Medulla oblongata (tissue), 1 donor: ENCODE results near the gene STAT2.
"Not testable (repeated sequence)": the region's sequence is repeated elsewhere in the genome, so short reads cannot be mapped to it uniquely, and the experiment has no call there.

ENCODE experiments used
- DNase-seq: peaks from one replicate; pipeline ENCODE4 v3.0.0-alpha.2; 2015; ENCODE audit errors: extremely low spot score

Gene STAT2

DNA sequence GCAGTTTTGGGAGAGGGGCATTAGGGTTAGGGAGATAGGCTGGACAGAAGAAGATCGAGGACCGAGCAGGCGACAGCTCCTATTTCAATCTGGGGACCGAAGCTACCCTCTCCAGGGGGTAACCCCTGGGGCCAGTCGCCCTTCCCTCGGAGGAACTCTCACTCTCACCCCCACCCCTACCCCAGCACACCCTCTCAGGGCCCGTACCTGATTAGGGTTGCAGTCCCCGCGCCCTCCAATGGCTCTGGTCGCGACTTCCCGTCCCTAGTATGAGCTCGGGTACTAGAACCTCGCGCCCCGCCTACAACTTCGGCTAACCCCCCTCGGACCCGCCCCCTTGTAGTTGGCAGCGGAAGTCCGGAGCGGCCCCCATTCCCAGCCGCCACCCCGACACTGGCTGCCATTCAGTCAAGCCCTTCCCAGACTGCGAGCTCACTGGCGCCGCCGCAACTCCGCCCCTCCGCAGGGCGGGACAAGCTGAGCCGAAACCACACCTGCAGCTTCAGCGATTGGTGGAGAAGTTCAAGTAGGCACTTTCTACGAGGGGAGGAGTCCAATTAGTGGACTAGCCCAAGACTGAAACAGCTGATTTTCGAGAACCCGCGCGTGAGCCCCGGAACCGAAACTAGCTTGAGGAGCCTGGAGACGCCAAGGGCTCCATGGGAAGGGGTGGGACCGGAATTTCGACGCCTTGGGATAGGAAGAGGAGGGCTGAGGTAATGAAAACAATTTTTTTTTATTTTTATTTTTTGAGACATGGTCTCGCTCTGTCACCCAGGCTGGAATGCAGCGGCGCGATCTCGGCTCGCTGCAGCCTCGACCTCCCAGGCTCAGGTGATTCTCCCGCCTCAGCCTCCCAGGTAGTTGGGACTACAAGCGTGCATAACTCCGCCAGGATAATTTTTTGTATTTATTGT is at the start of gene STAT2:
Gene STAT2, minus strand, starts transcription at position 257 of the 917 bp plus-strand sequence. CDS start 3,536 bp downstream, outside the sequence.
- peak; percentile 100 for DNase-seq

DNA sequence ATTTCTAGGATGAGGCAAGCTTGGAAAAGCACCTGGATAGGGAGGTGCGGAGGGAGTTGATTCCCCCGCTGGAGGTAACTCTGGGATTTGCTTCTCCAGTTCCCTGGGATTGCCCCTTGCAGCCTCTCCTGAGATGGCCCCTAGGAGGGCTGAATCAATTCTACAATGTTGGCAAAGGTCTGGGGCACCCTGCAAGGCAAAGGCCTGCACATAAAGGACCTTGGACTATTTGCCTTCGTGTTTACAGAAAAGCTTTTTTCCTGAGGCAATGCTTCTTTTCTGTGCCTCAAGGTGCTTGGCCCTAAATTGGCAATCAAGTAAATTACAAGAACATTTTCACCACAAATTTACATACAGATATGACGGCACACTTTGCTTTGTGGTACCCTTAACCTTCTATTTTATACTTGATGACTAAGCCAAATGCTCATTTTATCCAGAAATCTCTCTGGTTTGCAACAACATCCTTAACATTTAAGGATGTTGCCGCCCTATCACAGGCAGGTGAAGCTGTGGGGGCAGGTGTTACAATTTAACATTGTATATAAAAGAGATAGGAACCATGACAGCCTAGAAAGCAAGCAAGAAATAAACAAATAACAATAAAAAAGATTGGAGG is 49.0 kb upstream of the STAT2 start:
- DNase-seq: no peak

GRCh38 chr12:56404227-56404626 is 44.3 kb upstream of the STAT2 start:
- not testable (repeated sequence) for DNase-seq

GRCh38 chr12:56401612-56402011 is 41.7 kb upstream of the STAT2 start:
- DNase-seq: not testable (repeated sequence)

DNA sequence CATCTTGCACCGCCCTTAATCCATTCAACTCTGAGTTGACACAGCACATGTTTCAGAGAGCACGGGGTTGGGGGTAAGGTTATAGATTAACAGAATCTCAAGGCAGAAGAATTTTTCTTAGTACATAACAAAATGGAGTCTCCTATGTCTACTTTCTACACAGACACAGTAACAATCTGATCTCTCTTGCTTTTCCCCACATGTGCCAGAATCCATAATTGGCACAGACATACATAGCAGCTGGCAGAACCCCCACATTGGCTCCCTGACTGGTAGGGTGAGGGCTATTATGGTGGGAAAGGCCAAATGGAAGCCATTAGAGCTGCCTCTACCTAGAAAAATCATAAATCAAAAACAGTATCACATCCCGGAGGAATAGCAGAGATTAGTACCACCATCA is 41.2 kb upstream of the STAT2 start:
- DNase-seq: not testable (repeated sequence)

GRCh38 chr12:56399466-56399865 is 39.6 kb upstream of the STAT2 start:
- DNase-seq: not testable (repeated sequence)

DNA sequence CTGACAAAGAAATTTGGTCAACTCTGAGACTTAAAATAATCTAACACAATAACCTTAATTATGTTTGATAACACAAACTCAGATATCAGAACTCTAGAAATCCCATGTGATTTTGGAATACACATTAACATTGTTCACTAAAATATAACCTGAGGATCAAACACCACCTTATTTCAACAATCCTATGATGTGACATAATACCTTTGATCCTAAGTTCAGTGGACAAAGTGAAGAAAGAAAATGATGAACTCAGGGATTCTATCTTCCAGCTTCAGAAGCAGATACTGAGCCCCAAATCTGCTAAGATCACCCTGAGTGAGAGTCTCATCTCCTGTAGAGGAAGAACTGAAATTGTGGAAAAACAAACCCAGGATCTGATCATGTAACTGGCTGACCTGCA is 38.4 kb upstream of the STAT2 start:
- no peak for DNase-seq

GRCh38 chr12:56392331-56392730 is 32.4 kb upstream of the STAT2 start:
- DNase-seq: no peak

DNA sequence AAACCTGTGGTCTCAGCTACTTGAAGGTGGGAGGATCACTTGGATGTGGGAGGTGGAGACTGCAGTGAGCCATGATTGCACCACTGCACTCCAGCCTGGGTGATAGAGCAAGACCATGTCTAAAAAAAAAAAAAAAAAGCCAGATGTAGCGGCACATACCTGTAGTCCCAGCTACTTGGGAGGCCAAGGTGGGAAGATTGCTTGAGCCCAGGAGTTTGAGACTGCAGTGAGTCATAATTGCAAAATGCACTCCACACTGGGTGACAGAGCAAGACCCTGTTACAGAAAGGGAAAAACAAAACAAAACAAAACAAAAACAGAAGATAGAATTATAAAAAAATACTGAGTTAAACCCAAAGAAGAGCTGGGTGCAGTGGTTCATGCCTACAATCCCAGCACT is 31.8 kb upstream of the STAT2 start:
- DNase-seq: no peak

DNA sequence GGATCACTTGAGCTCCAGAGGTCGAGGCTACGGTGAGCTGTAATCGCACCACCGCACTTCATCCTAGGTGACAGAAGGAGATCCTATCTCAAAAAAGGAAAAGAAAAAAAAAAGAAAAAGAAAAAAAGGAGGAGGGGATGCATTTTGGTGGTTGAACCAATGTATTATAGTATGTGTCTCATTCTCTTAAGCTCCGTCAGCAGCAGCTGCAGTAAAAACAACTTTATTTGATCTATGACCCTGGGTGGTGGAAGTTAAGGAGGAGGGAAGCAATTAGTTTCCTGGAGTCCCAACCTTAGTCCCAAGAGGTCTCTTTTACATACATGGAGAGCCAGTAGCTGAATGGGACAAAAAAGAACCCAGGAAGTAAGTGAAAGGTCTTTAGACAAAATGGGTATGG is 29.5 kb upstream of the STAT2 start:
- no peak for DNase-seq

DNA sequence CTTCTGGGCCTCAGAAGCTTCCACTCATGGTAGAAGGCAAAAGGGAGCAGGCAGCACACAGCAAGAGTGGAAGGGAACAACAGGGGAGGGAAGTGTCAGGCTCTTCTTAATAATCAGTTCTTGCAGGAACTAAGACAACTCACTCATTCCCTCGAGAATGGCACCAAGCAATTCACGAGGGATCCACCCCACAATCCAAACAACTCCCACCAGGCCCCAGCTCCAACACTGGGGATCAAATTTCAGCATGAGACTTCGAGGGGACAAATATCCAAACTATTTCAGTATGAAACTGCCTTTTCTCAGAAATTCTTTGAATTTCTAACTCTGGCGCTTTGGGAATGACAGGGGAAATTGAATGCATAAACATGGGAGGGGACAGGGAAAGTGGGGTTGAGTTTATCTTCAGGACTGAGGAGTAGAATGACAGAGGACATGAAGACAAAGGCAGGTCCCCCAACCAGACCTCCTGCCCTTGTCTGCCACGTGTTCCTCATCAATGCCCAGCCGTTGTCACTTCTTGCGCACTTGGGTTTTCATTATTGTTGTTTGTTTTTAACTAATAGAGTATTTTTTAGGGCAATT is 27.3 kb upstream of the STAT2 start:
- no peak for DNase-seq

DNA sequence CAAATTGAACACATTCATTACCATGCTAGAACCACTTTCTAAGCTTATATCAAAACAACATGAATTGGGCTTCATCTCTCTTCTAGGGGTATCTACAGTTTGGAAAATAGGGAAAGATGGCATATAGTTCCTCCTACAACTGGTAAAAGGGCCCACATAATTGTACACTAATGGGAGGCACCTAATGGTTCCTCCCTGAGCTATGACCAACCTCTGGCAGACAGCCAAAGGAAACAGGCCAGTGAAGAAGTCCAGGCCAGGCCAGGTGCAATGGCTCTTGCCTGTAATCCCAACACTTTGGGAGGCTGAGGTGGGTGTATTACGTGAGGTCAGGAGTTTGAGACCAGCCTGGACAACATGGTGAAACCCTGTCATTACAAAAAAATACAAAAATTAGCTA is 26.0 kb upstream of the STAT2 start:
- DNase-seq: no peak

DNA sequence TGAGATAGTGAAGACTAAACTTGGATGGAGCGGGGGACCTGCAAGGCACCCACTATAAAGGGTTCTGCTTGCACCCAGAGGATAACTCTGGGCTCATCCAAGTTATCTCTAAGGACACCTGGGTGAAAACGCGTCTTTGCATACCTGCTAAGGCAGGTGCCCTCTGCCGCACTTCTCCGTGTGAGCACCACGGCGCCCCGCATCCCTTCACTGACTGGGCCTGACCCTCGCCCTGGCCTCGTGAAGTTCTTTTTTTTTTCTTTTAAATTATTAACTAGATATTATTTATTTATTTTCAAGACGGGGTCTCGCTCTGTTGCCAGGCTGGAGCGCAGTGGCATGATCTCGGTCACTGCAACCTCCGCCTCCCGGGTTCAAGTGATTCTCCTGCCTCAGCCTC is 22.7 kb upstream of the STAT2 start:
- DNase-seq: no peak

DNA sequence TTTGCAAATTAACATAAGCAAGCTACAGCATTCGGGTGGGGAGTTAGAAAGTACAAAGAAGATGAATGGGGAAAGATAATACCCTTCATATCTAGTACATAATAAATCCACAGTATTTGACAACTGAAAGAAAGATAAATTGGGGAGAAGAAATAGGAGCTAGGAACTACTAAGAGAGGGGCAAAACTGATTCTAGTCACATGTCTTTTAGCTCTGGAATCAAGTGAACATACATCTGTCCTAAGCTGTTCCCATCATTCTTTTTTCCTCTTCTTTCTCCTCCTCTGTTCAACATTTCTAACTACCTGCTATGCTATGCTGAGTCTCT is 18.0 kb upstream of the STAT2 start:
- DNase-seq: no peak

GRCh38 chr12:56377310-56377988 is 17.5 kb upstream of the STAT2 start:
- no peak for DNase-seq

DNA sequence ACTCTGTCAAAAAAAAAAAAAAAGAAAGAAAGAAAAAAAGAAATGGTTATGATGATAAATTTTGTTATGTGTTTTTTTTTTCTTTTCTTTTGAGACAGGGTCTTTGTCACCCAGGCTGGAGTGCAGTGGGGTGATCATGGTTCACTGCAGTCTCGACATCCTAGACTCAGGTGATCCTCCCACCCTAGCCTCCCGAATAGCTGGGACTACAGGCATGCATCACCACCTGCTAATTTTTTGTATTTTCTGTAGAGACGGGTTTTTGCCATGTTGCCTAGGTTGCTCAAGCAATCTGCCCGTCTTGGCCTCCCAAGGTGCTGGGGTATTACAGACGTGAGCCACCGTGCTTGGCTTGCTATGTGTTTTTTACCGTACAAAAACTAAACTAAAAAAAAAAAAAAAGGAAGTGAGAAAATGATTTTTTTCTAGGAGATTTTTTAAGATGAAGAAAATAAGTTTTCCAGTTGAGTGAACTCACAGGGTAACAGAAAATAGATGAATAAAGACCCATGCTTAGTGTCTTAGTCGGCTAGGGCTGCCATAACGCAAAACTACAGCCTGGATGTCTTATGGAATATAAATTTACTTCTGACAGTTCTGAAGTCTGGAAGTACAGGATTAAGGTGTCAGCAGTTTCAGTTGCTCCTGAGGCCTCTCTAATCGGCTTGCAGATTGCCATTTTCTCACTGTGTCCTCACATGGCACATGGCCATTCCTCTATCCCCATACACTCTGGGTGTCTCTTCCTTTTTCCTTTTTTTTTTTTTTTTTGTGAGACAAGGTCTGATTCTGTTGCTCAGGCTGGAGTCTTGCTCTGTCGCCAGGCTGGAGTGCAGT is 15.9 kb upstream of the STAT2 start:
- no peak for DNase-seq

DNA sequence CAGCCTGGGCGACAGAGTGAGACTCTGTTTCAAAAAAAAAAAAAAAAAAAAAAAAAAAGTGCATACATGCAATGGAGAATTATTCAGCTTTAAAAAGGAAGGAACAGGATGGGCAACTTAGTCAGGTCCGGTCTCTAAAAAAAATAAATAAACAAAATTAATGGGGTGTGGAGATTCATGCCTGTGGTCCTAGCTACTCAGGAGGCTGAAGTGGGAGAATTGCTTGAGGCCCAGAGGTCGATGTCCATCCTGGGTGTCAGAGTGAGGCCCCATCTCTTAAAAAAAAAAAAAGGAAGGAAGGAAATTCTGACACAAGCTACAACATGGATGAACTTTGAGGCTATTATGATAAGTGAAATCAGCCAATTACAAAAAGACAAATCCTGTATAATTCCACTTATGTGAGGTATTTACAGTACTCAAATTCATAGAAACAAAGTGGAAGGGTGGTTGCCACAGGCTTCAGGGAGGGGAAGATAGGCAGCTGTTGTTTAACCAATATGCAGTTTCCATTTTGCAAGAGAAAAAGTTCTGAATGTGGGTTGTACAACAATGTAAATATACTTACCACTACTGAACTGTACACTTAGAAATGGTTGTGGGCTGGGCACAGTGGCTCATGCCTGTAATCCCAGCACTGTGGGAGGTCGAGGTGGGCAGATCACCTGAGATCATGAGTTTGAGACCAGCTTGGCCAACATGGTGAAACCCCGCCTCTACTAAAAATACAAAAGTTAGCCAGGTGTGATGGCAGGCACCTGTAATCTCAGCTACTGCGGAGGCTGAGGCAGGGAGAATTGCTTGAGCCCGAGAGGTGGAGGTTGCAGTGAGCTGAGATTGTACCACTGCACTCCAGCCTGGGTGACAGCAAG is 15.1 kb upstream of the STAT2 start:
- DNase-seq: no peak

- DNase-seq: no peak
Observed at GRCh38 chr12:56373515-56373914, 13.6 kb upstream of the STAT2 start.

- DNase-seq: no peak
Observed at GRCh38 chr12:56366948-56367347, 7.0 kb upstream of the STAT2 start.
